RWPE1 (cell line): ENCODE results near the gene USF1.
"Not testable (repeated sequence)": the region's sequence is repeated elsewhere in the genome, so short reads cannot be mapped to it uniquely, and the experiment has no call there.

Experiments
- CTCF ChIA-PET: fragments of 350-600 bp; sonication (Branson Sonifier 250); formaldehyde crosslinking; extraction: SDS; loops from one replicate; lab custom pipeline; 2021; lab: Yijun Ruan, JAX
- POLR2A ChIA-PET: fragments of 400-600 bp; formaldehyde crosslinking; extraction: SDS; loops from one replicate; lab custom pipeline; 2020; ENCODE audit warnings: antibody characterized with exemption; ENCODE audit not compliant: low non-redundant PET; lab: Yijun Ruan, JAX
- DNase-seq: peaks from one replicate; pipeline ENCODE4 v3.0.0; 2012; ENCODE audit warnings: low spot score
- H3K27ac ChIP-seq: fragments of 450-650 bp; 2 replicates; pipeline ENCODE4 v1.5.1; 2017
- TF ChIP-seq, protein P1 (sequence below): fragments of 450-650 bp; conservative IDR thresholded peaks from 2 replicates; pipeline ENCODE4 v1.5.1; 2017; ENCODE audit warnings: low read depth, mild to moderate bottlenecking

Gene USF1

DNA sequence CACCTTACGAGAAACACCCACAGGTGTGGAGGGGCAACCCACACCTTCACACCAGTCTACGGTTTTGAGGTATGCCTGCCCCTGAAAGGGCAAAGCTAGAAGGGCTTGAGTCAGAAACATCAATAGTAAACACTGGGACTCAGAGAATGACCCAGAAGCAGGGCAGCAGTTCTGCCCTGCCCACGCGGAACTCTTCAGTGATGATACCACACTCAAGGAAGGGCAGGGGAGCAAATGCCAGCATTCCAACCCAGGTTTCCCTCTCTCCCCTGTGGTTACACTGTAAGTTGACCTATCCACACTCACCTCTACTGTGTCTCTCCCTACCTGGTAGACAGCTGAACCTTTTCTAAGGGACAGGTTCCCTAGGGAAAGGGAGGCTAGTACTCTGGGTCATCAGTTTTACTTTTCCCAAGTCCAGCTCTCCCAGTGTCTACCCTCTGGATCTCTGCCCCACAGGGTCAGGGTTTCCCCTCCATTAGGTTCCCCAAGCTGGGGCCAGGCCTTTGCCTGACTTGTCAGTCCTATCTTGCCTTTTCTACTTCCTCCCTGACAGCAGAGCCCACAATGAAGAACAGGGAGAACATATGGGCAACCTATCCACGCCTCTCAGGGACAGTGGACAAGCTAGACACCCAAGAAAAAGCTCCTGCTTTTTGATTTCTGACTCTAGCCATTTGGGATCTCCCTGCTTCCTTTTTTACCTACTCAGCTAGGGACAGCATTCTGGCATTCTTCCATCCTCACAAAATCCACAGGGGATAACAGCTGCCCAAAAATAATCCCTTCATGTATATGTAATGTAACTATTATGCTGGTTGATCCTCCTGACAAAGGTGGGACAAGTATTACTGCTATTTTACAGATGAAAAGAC is 27.8 kb downstream of the USF1 start:
- CTCF ChIA-PET = interaction anchor here (0.8 to 1.0 kb wide), 2 partner anchors 21 to 79 kb away, joined by 3 to 4 read pairs; no protein-coding TSS in a partner anchor
- DNase-seq = no peak
- POLR2A ChIA-PET = no interaction called here
- TF ChIP-seq, protein P1, sequence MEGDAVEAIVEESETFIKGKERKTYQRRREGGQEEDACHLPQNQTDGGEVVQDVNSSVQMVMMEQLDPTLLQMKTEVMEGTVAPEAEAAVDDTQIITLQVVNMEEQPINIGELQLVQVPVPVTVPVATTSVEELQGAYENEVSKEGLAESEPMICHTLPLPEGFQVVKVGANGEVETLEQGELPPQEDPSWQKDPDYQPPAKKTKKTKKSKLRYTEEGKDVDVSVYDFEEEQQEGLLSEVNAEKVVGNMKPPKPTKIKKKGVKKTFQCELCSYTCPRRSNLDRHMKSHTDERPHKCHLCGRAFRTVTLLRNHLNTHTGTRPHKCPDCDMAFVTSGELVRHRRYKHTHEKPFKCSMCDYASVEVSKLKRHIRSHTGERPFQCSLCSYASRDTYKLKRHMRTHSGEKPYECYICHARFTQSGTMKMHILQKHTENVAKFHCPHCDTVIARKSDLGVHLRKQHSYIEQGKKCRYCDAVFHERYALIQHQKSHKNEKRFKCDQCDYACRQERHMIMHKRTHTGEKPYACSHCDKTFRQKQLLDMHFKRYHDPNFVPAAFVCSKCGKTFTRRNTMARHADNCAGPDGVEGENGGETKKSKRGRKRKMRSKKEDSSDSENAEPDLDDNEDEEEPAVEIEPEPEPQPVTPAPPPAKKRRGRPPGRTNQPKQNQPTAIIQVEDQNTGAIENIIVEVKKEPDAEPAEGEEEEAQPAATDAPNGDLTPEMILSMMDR = no peak
- peak overlapping the region; percentile 45 for H3K27ac ChIP-seq

DNA sequence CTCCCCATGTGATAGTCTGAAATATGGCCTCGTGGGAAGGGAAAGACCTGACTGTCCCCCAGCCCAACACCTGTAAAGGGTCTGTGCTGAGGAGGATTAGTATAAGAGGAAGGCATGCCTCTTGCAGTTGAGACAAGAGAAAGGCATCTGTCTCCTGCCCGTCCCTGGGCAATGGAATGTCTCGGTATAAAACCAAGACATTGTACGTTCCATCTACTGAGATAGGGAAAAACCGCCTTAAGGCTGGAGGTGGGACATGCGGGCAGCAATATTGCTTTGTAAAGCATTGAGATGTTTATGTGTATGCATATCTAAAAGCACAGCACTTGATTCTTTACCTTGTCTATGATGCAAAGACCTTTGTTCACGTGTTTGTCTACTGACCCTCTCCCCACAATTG is 28.6 kb downstream of the USF1 start:
- CTCF ChIA-PET, POLR2A ChIA-PET, DNase-seq: not testable (repeated sequence)
- H3K27ac ChIP-seq = peak overlapping the region; percentile 61

DNA sequence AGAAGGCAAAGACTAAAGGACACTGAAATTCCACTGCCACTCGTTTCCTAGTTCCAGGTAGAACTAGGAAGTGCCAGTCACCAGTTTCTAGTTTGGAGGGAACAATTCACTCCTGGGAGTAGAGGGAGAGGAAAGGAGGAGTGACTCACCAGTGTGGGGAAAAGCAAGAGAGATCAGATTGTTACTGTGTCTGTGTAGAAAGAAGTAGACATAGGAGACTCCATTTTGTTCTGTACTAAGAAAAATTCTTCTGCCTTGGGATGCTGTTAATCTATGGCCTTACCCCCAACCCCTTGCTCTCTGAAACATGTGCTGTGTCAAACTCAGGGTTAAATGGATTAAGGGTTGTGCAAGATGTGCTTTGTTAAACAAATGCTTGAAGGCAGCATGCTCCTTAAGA is 29.1 kb downstream of the USF1 start:
- DNase-seq, CTCF ChIA-PET, POLR2A ChIA-PET: not testable (repeated sequence)
- peak overlapping the region; percentile 61 for H3K27ac ChIP-seq

DNA sequence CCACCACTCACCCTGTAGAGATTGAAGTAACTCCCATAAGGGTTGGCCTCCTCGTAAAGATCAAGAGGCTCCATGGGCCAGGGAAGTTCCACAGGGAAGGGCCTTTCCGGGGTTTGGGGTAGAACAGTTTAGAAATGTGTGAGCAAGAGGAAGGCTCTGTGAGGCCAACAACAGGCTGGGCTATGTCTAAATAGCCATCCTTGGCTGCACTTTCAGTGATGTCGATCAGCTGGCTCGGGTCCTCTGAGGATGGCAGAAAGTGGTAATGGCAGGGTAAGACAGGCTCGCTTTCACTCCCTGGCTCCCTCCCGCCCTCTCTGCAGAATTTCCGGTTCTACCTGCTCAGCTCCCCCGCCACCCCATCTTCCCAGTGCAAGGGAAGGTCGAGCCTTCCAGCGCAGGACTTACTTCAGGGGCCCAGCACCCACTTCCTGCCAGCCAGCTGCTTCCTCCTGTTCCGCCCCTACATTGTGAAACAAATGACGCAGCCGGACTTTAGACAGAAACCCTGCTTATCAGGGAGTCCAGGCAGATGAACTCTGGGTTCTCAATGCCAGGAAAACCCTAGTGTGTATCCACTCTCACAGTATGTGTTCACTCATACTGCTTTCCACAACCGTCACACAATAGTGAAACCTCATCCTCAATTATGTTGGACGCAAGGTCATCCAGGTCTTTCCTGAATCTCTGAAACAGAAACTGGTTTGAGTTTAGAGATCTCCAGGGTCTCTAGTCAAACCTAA is 32.1 kb downstream of the USF1 start:
- TF ChIP-seq, protein P1 = no peak
- POLR2A ChIA-PET = interaction anchor here (0.6 kb wide), 1 partner anchor 31 kb away, joined by 5 read pairs; no protein-coding TSS in a partner anchor
- H3K27ac ChIP-seq = peak overlapping the region; percentile 90
- peak; percentile 90 for DNase-seq
- CTCF ChIA-PET = interaction anchor here (0.6 to 0.9 kb wide), 5 partner anchors 23 to 189 kb away, joined by 3 to 5 read pairs (median 3); no protein-coding TSS in a partner anchor

DNA sequence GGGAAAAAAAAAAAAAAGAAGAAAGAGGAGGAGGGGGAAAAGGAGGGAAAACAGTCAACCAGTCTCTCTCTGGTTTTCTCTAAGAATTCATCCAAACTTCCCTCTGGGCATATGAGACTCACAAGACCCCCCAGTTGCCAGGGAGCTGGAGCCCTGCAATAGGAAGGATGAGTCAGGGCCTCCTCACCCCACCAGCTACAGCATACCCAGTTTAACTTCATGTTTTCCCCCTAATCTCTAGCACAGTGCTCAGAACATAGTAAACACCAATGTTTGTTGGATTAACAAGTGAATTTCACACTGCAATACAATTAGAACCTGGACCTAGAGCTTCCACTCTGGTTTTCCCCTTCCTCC is 32.7 kb downstream of the USF1 start:
- DNase-seq = no peak
- ChIA-PET CTCF (interaction anchor here (0.6 to 0.9 kb wide), 4 partner anchors 48 to 190 kb away, joined by 3 to 5 read pairs (median 3); no protein-coding TSS in a partner anchor), POLR2A (interaction anchor here (0.6 kb wide), 1 partner anchor 32 kb away, joined by 5 read pairs; no protein-coding TSS in a partner anchor)
- TF ChIP-seq, protein P1 = no peak
- peak overlapping the region; percentile 90 for H3K27ac ChIP-seq

DNA sequence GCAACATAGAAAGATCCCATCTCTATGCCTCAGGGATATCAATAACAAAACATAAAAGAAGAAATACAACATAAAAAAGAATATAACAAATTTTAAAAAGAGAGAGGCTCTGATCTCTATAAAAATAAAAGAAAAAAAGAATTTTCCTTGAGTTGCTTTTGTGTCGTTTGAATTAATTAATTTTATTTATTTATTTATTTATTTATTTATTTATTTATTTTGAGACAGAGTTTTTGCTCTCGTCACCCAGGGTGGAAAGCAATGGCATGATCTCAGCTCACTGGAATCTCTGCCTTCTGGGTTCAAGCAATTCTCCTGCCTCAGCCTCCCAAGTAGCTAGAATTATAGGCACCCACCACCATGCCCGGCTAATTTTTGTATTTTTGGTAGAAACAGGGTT is 33.4 kb downstream of the USF1 start:
- CTCF ChIA-PET = no interaction called here
- POLR2A ChIA-PET = no interaction called here
- TF ChIP-seq, protein P1 = no peak
- no peak for DNase-seq
- no peak overlapping the region for H3K27ac ChIP-seq

DNA sequence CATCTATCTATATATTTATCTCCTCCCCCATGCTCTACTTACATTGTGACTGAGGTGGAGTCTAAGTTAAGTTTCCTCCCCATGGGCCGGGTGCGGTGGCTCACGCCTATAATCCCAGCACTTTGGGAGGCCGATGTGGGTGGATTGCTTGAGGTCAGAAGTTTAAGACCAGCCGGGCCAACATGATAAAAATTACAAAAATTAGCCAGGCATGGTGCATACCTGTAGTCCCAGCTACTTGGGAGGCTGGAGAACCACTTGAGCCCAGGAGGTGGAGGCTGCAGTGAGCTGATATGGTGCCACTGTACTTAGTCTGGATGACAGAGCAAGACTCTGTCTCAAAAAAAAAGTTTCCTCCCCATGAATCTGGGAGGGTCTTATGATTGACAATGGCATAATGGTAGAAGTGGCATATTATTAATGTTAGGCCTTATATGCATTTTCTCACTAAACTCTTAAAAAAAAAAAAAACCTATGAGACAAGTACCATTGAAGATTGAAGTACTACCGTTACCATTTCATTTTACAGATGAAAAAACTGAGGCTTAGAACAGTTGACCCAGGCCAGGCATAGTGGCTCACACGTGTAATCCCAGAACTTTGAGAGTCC is 36.1 kb downstream of the USF1 start:
- DNase-seq = no peak
- ChIA-PET CTCF (interaction anchor here (0.6 kb wide), 1 partner anchor 57 kb away, joined by 3 read pairs; no protein-coding TSS in a partner anchor), POLR2A (no interaction called here)
- TF ChIP-seq, protein P1 = no peak
- no peak overlapping the region for H3K27ac ChIP-seq
